Stimulated activated memory B cell treated with anti-CD40 and anti-IgM and Interleukin-4, amounts not matched to agents 10 μg/mL and 1 μg/mL and 100 μg/mL, for 72 hours (primary cell): ENCODE measurements around the gene UBE2G2.
"Not testable (repeated sequence)": the region's sequence is repeated elsewhere in the genome, so short reads cannot be mapped to it uniquely, and the experiment has no call there.

ENCODE experiments used
- ATAC-seq: fragments of 150-1000 bp; cut with Tn5 transposase; 2 replicates; pipeline ENCODE4 v1.10.0; 2021
- H3K27ac Mint-ChIP-seq: one replicate; pipeline ENCODE4 v1.8.0; 2022; ENCODE audit warnings: mild to moderate bottlenecking, mixed read lengths
- H3K27me3 Mint-ChIP-seq: one replicate; pipeline ENCODE4 v1.8.0; 2022; ENCODE audit warnings: mixed read lengths
- H3K36me3 Mint-ChIP-seq: one replicate; pipeline ENCODE4 v1.8.0; 2022; ENCODE audit warnings: mixed read lengths
- H3K4me1 Mint-ChIP-seq: one replicate; pipeline ENCODE4 v1.8.0; 2022; ENCODE audit warnings: mixed read lengths
- H3K4me3 Mint-ChIP-seq: one replicate; pipeline ENCODE4 v1.8.0; 2022; ENCODE audit warnings: mild to moderate bottlenecking, moderate library complexity, mixed read lengths
- H3K9me3 Mint-ChIP-seq: one replicate; pipeline ENCODE4 v1.8.0; 2022; ENCODE audit warnings: mixed read lengths

The UBE2G2 gene

DNA sequence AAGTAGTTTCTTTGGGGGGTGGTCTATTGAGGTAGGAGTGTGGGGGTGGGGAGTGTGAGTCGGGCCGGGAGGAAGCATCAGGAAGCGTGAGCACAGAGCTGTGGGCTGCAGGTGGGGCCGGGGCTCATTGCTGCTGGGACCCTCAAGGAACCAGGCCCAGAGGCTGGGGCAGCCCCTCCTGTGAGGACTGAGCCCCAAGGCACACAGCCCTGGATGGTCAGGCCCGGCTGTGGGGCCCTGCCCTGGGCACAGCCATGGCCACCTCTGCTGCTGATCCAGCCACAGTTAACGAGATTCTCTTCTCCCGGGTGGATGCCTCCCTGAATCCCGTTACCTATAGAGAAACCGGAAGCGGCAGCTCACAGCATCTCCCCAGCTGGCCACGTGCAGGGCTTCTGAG is 39.2 kb upstream of the UBE2G2 start:
- peaks cover 85% of the 10 kb centered on the region for H3K27me3 Mint-ChIP-seq
- H3K36me3 Mint-ChIP-seq, result no peaks in the 10 kb centered on the region
- H3K4me1 Mint-ChIP-seq, result peaks cover 17% of the 10 kb centered on the region
- H3K4me3 Mint-ChIP-seq, result no peak overlapping the region
- H3K9me3 Mint-ChIP-seq, result no peaks in the 10 kb centered on the region
- no peak overlapping the region for H3K27ac Mint-ChIP-seq
- ATAC-seq, result no peak

DNA sequence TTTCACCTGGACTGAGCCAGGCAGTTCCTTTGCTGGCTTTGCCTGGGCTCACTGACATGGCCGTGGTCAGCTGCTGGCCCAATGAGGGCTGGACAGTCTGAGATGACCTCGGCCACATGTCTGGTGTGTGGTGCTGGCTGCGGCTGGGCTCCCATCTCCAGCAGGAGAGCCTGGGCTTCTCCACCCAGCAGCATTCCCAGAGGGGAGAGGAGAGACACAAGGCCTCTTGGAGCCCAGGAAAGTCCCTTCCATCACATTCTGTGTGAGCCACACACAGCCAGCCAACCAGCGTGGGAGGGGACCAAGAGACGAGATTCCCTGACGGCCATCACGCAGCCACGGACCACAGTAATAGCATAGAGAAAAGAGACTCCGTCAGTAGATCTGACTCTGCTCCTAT is 37.3 kb upstream of the UBE2G2 start:
- Mint-ChIP-seq H3K36me3 (no peaks in the 10 kb centered on the region), H3K4me1 (peaks cover 12% of the 10 kb centered on the region), H3K4me3 (no peak overlapping the region), H3K27ac (no peak overlapping the region), H3K27me3 (peaks cover 68% of the 10 kb centered on the region), H3K9me3 (no peaks in the 10 kb centered on the region)
- no peak for ATAC-seq

GRCh38 chr21:44838039-44838895 is 36.6 kb upstream of the UBE2G2 start:
- peak; percentile 28 for ATAC-seq
- Mint-ChIP-seq H3K9me3 (no peaks in the 10 kb centered on the region), H3K27me3 (peaks cover 61% of the 10 kb centered on the region), H3K36me3 (no peaks in the 10 kb centered on the region), H3K27ac (no peak overlapping the region), H3K4me1 (peaks cover 12% of the 10 kb centered on the region), H3K4me3 (no peak overlapping the region)

DNA sequence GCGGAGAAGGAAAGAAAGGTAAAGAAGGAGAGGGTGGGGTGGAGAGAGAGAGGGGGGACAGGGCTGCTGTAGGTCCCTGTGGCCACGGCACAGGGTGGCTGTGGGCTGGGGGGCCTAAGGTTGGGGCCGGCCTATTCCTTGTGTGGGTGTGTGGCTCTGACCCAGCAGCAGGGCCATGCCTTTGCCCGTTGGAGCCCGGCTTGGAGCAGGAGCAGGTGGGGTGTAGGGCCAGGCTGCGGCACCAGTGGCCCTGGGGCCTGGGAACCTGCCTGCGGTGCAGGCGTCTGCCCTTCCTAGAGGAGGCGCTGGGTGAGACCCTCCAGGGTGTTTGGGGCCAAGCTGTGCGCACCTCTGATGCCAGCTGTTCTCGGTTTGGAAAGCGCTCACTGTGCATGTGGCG is 35.9 kb upstream of the UBE2G2 start:
- Mint-ChIP-seq H3K9me3 (no peaks in the 10 kb centered on the region), H3K36me3 (no peaks in the 10 kb centered on the region), H3K27ac (no peak overlapping the region), H3K4me3 (no peak overlapping the region), H3K27me3 (peaks cover 54% of the 10 kb centered on the region), H3K4me1 (peaks cover 12% of the 10 kb centered on the region)
- peak; percentile 18 for ATAC-seq

DNA sequence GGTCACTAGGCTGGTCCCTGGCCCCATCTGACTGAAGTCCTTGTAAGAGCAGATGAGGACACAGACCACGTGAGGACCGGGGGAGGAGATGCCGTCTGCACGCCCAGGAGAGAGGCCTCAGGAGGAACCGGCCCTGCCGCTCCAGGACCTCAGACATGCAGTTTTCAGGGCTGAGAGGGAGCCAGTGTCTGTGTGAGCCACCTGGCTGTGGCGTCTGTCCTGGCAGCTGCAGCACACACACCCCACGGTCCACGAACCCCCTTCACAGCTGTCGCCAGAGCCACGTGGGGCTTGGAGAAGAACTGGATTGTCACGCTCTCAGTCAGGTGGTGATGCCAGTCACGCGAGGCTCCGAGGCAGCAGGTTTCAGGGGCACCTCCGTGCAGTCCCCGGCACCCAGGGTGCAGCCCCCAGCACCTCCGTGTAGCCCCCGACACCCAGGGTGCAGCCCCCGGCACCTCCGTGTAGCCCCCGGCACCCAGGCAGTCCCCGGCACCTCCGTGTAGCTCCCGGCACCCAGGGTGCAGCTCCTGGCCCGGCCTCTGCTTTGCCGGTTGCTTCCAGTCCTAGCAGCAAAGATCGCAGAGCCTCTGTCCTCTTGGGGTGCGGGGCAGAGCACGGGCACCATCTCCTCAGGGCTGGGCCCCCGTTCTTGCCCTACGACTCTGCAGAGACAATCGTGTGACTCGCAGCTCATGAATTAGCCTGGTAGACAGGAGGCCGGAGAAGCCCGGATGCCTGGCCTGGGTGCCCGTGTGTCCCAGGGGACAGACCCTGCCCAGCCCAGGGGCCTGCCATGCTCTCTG is 35.2 kb upstream of the UBE2G2 start:
- H3K4me3 Mint-ChIP-seq, result no peak overlapping the region
- no peaks in the 10 kb centered on the region for H3K36me3 Mint-ChIP-seq
- ATAC-seq, result peak; percentile 17
- H3K9me3 Mint-ChIP-seq, result no peaks in the 10 kb centered on the region
- no peak overlapping the region for H3K27ac Mint-ChIP-seq
- peaks cover 12% of the 10 kb centered on the region for H3K4me1 Mint-ChIP-seq
- peaks cover 47% of the 10 kb centered on the region for H3K27me3 Mint-ChIP-seq

DNA sequence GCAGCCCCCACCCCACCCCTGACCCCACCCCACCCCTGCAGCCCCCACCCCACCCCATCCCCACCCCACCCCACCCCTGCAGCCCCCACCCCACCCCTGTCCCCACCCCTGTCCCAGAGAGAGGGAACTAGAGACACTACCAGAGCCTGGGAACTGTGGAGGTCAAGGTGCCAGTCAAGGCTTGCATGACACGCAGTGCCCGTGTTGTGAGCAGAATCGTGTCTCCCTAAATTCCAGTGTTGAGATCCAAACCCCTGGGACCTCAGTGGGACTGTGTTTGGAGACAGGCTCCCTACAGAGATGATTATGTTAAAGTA is 34.7 kb upstream of the UBE2G2 start:
- Mint-ChIP-seq H3K4me1 (peaks cover 15% of the 10 kb centered on the region), H3K4me3 (no peak overlapping the region), H3K36me3 (no peaks in the 10 kb centered on the region), H3K27ac (no peak overlapping the region), H3K27me3 (peaks cover 42% of the 10 kb centered on the region), H3K9me3 (no peaks in the 10 kb centered on the region)
- peak; percentile 16 for ATAC-seq

DNA sequence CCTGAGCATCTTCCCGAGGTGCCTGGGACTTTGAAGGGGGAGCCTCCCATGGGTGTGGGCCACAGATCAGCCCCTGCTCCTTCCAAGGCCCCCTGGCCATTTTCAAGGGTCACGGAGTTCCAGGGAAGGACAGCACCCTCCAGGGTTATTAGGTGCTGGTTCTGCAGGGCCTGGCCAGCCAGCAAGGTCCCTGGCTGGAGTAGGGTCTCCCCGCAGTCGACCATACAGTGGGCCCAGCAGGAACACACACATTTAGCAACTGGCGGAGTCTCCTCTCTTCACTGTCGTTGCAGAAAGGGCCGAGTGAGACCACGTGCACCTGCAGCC is 34.0 kb upstream of the UBE2G2 start:
- no peaks in the 10 kb centered on the region for H3K9me3 Mint-ChIP-seq
- no peaks in the 10 kb centered on the region for H3K36me3 Mint-ChIP-seq
- H3K4me3 Mint-ChIP-seq, result no peak overlapping the region
- ATAC-seq, result no peak
- peaks cover 35% of the 10 kb centered on the region for H3K27me3 Mint-ChIP-seq
- H3K4me1 Mint-ChIP-seq, result peaks cover 22% of the 10 kb centered on the region
- no peak overlapping the region for H3K27ac Mint-ChIP-seq

DNA sequence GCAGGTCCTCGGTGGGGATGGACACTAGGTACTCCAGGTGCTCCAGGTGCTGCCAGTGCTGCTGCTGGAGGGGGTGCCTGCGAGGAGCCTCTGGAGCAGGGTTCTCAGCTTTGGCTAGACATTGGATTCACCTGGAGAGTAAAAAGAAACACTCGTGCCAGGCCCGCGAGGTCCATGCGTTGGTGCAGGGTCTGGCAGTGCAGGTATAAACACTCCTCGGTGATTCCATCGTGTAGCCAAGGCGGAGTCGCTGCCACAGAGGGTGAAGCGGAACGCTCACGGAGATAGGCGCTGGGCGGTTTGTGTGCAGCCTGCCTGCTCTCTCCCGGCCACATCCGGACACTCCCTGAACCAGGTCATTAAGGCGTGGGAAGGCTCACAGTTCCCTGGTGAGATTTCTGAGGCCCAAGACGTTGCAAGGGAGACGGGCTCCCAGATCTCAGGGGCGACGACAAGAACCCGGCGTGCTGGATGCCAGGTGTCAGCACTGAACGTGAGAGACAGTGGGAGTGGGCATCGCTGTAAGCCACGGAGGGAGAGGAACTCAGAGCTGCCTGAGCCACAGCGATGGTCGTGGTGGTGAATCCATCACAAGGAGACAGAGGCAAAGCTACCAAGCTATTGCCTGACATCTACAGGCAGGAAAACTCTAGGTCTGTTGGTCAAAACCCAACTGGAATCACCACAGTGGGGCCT is 33.5 kb upstream of the UBE2G2 start:
- Mint-ChIP-seq H3K36me3 (no peaks in the 10 kb centered on the region), H3K4me1 (peaks cover 26% of the 10 kb centered on the region), H3K4me3 (no peak overlapping the region), H3K27ac (no peak overlapping the region), H3K27me3 (peaks cover 30% of the 10 kb centered on the region), H3K9me3 (no peaks in the 10 kb centered on the region)
- ATAC-seq, result no peak

- peaks cover 23% of the 10 kb centered on the region for H3K27me3 Mint-ChIP-seq
- H3K4me1 Mint-ChIP-seq, result peaks cover 33% of the 10 kb centered on the region
- no peaks in the 10 kb centered on the region for H3K36me3 Mint-ChIP-seq
- ATAC-seq, result no peak
- no peak overlapping the region for H3K27ac Mint-ChIP-seq
- no peaks in the 10 kb centered on the region for H3K9me3 Mint-ChIP-seq
- H3K4me3 Mint-ChIP-seq, result no peak overlapping the region
Measured at GRCh38 chr21:44834231-44834950, 32.8 kb upstream of the UBE2G2 start.

DNA sequence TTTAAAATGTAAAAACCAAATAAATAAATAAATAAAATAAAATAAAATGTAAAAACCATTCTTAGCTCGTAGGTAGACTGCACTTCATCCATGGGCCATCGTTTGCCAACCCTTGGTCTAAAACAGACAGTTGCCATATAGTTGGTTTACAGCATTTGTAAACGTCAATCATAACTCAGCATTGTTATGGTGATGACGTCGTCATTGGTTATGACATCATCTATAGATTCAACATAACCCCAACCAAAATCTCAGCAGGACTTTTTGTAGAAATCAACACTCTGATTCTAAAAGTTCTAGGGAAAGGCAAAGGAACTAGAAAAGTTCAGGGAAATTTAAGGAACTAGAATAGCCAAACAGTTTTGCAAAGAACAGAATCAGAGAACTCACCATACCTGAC is 32.0 kb upstream of the UBE2G2 start:
- H3K27ac Mint-ChIP-seq, result no peak overlapping the region
- no peaks in the 10 kb centered on the region for H3K9me3 Mint-ChIP-seq
- peaks cover 34% of the 10 kb centered on the region for H3K4me1 Mint-ChIP-seq
- H3K27me3 Mint-ChIP-seq, result peaks cover 15% of the 10 kb centered on the region
- no peak overlapping the region for H3K4me3 Mint-ChIP-seq
- no peak for ATAC-seq
- no peaks in the 10 kb centered on the region for H3K36me3 Mint-ChIP-seq

GRCh38 chr21:44832516-44833255 is 31.1 kb upstream of the UBE2G2 start:
- peaks cover 29% of the 10 kb centered on the region for H3K4me1 Mint-ChIP-seq
- H3K27me3 Mint-ChIP-seq, H3K9me3 Mint-ChIP-seq, H3K4me3 Mint-ChIP-seq, H3K36me3 Mint-ChIP-seq, H3K27ac Mint-ChIP-seq, ATAC-seq: not testable (repeated sequence)

DNA sequence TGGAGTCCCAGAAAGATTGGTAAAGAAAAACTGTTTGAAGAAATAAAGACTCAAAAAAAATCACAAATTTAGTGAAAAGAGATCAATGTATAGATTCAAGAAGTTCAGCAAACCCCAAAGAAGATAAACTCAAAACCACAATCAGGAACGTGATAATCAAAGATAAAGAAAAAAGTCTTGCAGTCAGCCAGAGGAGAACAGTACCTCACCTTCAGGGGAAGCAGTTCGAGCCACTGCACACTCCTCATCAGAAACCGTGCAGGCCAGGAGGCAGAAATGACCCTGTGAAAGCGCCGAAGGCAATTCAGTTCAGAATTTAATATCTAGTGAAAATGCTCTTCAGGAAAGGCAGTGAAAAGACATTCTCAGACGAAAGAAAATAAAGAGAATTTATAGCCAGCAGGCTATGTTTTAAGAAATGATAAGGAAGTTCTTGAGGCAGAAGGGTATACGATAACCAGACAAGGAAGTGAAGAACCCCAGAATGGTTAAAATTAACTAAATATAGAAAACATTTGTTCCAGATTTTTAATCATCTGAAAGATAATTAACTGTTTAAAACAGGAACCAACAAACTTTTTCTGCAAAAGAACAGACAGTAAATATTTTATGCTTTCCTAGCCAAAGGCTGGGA is 29.7 kb upstream of the UBE2G2 start:
- Mint-ChIP-seq H3K36me3 (peaks cover 14% of the 10 kb centered on the region), H3K27me3 (no peaks in the 10 kb centered on the region), H3K4me1 (peaks cover 23% of the 10 kb centered on the region), H3K27ac (peak overlapping the region; percentile 69), H3K4me3 (peak overlapping the region; percentile 41), H3K9me3 (peaks cover 13% of the 10 kb centered on the region)
- ATAC-seq, result no peak

DNA sequence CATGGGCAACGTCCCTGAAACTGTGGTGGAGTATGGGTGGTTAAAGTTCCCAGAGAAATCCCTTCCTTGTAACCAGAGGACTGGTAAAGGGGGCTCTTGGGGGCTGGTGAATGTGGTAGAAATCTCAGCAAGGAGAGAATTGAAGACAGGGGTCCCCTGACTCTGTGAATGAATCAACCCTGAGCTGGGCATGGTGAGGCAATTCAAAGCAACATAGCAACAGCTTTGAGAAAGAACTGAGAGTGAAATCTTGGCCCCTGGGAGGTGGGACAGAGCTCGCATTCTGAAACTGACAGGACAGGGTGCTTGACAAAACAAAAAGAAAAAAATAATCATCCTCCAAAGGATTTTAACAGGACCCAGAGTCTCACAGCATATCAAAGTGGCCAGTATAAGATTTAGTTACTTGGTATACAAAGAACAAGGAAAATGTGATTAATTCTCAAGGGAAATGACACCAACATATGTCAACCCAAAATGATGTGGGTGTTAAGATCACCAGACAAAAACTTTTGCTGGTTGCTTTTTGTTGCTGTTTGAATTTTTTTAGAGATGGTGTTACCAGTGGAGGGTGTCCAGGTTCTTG is 28.0 kb upstream of the UBE2G2 start:
- Mint-ChIP-seq H3K27ac (peak overlapping the region; percentile 65), H3K4me1 (peaks cover 23% of the 10 kb centered on the region), H3K27me3 (no peaks in the 10 kb centered on the region), H3K36me3 (peaks cover 14% of the 10 kb centered on the region), H3K4me3 (no peak overlapping the region), H3K9me3 (peaks cover 13% of the 10 kb centered on the region)
- peak; percentile 68 for ATAC-seq
